GM12878 (cell line): ENCODE measurements around the gene ACOX1. TPM values are rescaled to one million over a fixed set of nuclear protein-coding genes. Genes with fewer than 3 reads are reported as not detected.

Experiments used
- DPF2 ChIP-seq: fragments of 450-650 bp; IDR thresholded peaks from 2 replicates; pipeline ENCODE4 v1.6.1; 2017; ENCODE audit warnings: mild to moderate bottlenecking
- E2F4 ChIP-seq: IDR thresholded peaks from 2 replicates; pipeline ENCODE4 v1.6.1; 2012; ENCODE audit warnings: low read depth, low read length, improper control_type of control experiment
- HSF1 ChIP-seq: fragments of 150-350 bp; IDR thresholded peaks from 2 replicates; pipeline ENCODE4 v1.6.1; 2014; ENCODE audit warnings: mild to moderate bottlenecking, low read depth, low read length
- MAX ChIP-seq: IDR thresholded peaks from 2 replicates; pipeline ENCODE4 v1.6.1; 2012; ENCODE audit warnings: low read depth, low read length, improper control_type of control experiment
- MXI1 ChIP-seq: fragments of 150-350 bp; IDR thresholded peaks from 2 replicates; pipeline ENCODE4 v1.6.1; 2011; ENCODE audit warnings: low read depth, mild to moderate bottlenecking, inconsistent platforms, low read length, improper control_type of control experiment
- NBN ChIP-seq: fragments of 450-650 bp; IDR thresholded peaks from 2 replicates; pipeline ENCODE4 v1.6.1; 2016
- POLR2A ChIP-seq: IDR thresholded peaks from 2 replicates; pipeline ENCODE4 v1.6.1; 2011; ENCODE audit warnings: low read depth, mild to moderate bottlenecking, low read length
- POLR2AphosphoS5 ChIP-seq: IDR thresholded peaks from 2 replicates; pipeline ENCODE4 v1.6.1; 2011; ENCODE audit warnings: mild to moderate bottlenecking, low read length, inconsistent platforms
- RB1 ChIP-seq: fragments of 450-650 bp; formaldehyde crosslinking; IDR thresholded peaks from 2 replicates; pipeline ENCODE4 v1.6.1; 2017; ENCODE audit warnings: mild to moderate bottlenecking, borderline replicate concordance
- RCOR1 ChIP-seq: conservative IDR thresholded peaks from 2 replicates; pipeline ENCODE4 v1.6.1; 2012; ENCODE audit warnings: low read depth, low read length, improper control_type of control experiment
- TBL1XR1 ChIP-seq: IDR thresholded peaks from 2 replicates; pipeline ENCODE4 v1.6.1; 2012; ENCODE audit warnings: low read depth, low read length, improper control_type of control experiment
- ZNF592 ChIP-seq: fragments of 450-650 bp; IDR thresholded peaks from 2 replicates; pipeline ENCODE4 v1.6.1; 2017; ENCODE audit warnings: mild to moderate bottlenecking, moderate library complexity
- ZNF622 ChIP-seq: fragments of 450-650 bp; IDR thresholded peaks from 2 replicates; pipeline ENCODE4 v1.6.1; 2017; ENCODE audit warnings: mild to moderate bottlenecking, inconsistent platforms
- ZNF687 ChIP-seq: fragments of 450-650 bp; IDR thresholded peaks from 2 replicates; pipeline ENCODE4 v1.6.1; 2017; ENCODE audit warnings: mild to moderate bottlenecking, moderate library complexity
- polyA plus RNA-seq, 11 experiments: library from polyadenylated mRNA; depleted of rRNA in 4 of 11; unstranded in 6 of 11; stranded (reverse) in 5 of 11; fragments of >200 nt; fragmentation: Nextera tagmentation in 4 of 11; fragmentation: Illumina TruSeq in 1 of 11; extraction: Ambion mirVana in 4 of 11; extraction: Trizol in 1 of 11; gene quantifications; 1 replicate in 1 of 11; 2 replicates in 10 of 11; pipeline versions ENCODE4 v1.2.1 to v1.2.3, GENCODE V29; 2011 to 2016; ENCODE audit warnings: inconsistent platforms in 2 of 11, missing spikeins in 2 of 11, low read depth in 1 of 11
- total RNA-seq, 4 experiments: library from RNA; depleted of rRNA in 3 of 4; stranded (reverse); fragments of >200 nt in 3 of 4; fragmentation: Illumina TruSeq in 1 of 4; extraction: Trizol in 1 of 4; gene quantifications; 2 replicates each; pipeline versions ENCODE4 v1.2.1 to v1.2.3, GENCODE V29; 2013 to 2021
- TF ChIP-seq, protein P1 (sequence below): fragments of 150-350 bp; IDR thresholded peaks from 2 replicates; pipeline ENCODE4 v1.6.1; 2016; ENCODE audit warnings: low read depth, low read length
- TF ChIP-seq, protein P2 (sequence below): IDR thresholded peaks from 2 replicates; pipeline ENCODE4 v1.6.1; 2011; ENCODE audit warnings: low read depth, mild to moderate bottlenecking, low read length, moderate library complexity, borderline replicate concordance; ENCODE audit errors: extremely low read depth

ACOX1 gene
- total and polyA plus RNA-seq, 10 of the 15 experiments (the other 5 are each of a cell fraction or from before 2014, with no cell fraction given) = 6.5 to 26.2 (median 21.6) TPM

DNA sequence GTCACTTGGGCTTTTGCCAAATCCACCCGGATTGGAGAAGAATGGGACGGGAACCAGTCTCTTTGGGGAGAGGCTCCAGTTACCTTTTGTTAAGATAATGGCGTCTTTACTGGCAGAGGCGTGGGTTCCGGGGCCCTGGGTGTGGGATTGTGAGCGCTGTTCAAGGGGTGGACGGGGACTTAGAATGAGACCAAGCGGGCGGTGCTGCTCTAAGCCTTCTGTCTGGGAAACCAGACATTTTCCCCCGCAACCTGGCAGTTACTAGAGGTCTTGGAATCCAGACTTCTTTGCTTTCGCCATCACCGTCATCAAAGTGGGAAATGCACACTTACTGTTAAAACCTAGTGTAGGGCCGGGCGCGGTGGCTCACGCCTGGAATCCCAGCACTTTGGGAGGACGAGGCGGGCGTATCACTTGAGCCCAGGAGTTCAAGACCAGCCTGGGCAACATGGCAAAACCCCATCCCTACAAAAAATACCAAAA, 780 bp upstream of the ACOX1 start (continued):
- TF ChIP-seq MXI1 (no peak), TBL1XR1 (no peak), RCOR1 (no peak), NBN (0 out of 2 replicates have a peak, but pooled peaks have one; percentile 26), HSF1 (no peak), ZNF592 (no peak), ZNF622 (no peak), POLR2A (no peak), ZNF687 (0 out of 2 replicates have a peak, but pooled peaks have one; percentile 81), E2F4 (no peak), DPF2 (no peak), RB1 (no peak), POLR2AphosphoS5 (peak; percentile 55), MAX (no peak)
- TF ChIP-seq, protein P1, sequence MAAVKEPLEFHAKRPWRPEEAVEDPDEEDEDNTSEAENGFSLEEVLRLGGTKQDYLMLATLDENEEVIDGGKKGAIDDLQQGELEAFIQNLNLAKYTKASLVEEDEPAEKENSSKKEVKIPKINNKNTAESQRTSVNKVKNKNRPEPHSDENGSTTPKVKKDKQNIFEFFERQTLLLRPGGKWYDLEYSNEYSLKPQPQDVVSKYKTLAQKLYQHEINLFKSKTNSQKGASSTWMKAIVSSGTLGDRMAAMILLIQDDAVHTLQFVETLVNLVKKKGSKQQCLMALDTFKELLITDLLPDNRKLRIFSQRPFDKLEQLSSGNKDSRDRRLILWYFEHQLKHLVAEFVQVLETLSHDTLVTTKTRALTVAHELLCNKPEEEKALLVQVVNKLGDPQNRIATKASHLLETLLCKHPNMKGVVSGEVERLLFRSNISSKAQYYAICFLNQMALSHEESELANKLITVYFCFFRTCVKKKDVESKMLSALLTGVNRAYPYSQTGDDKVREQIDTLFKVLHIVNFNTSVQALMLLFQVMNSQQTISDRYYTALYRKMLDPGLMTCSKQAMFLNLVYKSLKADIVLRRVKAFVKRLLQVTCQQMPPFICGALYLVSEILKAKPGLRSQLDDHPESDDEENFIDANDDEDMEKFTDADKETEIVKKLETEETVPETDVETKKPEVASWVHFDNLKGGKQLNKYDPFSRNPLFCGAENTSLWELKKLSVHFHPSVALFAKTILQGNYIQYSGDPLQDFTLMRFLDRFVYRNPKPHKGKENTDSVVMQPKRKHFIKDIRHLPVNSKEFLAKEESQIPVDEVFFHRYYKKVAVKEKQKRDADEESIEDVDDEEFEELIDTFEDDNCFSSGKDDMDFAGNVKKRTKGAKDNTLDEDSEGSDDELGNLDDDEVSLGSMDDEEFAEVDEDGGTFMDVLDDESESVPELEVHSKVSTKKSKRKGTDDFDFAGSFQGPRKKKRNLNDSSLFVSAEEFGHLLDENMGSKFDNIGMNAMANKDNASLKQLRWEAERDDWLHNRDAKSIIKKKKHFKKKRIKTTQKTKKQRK = no peak
- TF ChIP-seq, protein P2, sequence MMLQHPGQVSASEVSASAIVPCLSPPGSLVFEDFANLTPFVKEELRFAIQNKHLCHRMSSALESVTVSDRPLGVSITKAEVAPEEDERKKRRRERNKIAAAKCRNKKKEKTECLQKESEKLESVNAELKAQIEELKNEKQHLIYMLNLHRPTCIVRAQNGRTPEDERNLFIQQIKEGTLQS = no peak
